Liver (tissue), 9 donors: ENCODE data around the gene HRC. TPM values are rescaled to one million over a fixed set of nuclear protein-coding genes. Genes with fewer than 3 reads are reported as not detected.

Experiments used
- DNase-seq: peaks from one replicate; pipeline ENCODE4 v3.0.0-alpha.2; 2017; ENCODE audit warnings: low spot score
- H3K27ac ChIP-seq, 2 donors: one replicate each; pipeline ENCODE4 v1.7.0; 2013; ENCODE audit warnings: inconsistent platforms in 2 of 2, low read length in 2 of 2, control low read depth in 1 of 2, low read depth in 1 of 2, mild to moderate bottlenecking in 1 of 2
- H3K27me3 ChIP-seq, 4 donors: one replicate each; pipeline versions ENCODE4 v1.6.1 to v1.7.0; 2013; ENCODE audit warnings: low read length in 3 of 4, inconsistent platforms in 1 of 4, mild to moderate bottlenecking in 1 of 4, moderate library complexity in 1 of 4; ENCODE audit not compliant: control insufficient read depth in 4 of 4, insufficient read depth in 4 of 4
- H3K36me3 ChIP-seq, 4 donors: one replicate each; pipeline versions ENCODE4 v1.6.1 to v1.7.0; 2013; ENCODE audit warnings: low read length in 3 of 4, mild to moderate bottlenecking in 3 of 4, low read depth in 1 of 4, moderate library complexity in 1 of 4; ENCODE audit not compliant: control insufficient read depth in 4 of 4, insufficient read depth in 3 of 4
- H3K4me1 ChIP-seq, 4 donors: one replicate each; pipeline versions ENCODE4 v1.6.1 to v1.7.0; 2013; ENCODE audit warnings: low read length in 3 of 4, mild to moderate bottlenecking in 3 of 4, moderate library complexity in 1 of 4; ENCODE audit not compliant: control insufficient read depth in 4 of 4, insufficient read depth in 4 of 4
- H3K4me3 ChIP-seq, 3 donors: one replicate each; pipeline versions ENCODE4 v1.6.1 to v1.7.0; 2013; ENCODE audit warnings: low read length in 3 of 3, control low read depth in 1 of 3, low read depth in 1 of 3, mild to moderate bottlenecking in 1 of 3
- H3K9ac ChIP-seq, 2 donors: one replicate each; pipeline ENCODE4 v1.7.0; 2013; ENCODE audit warnings: low read length in 2 of 2, mild to moderate bottlenecking in 2 of 2, moderate library complexity in 2 of 2, control low read depth in 1 of 2, low read depth in 1 of 2
- H3K9me3 ChIP-seq, 4 donors: one replicate each; pipeline versions ENCODE4 v1.6.1 to v1.7.0; 2013; ENCODE audit warnings: low read length in 3 of 4; ENCODE audit not compliant: control insufficient read depth in 4 of 4
- EGR1 ChIP-seq, 2 donors: IDR thresholded peaks; 2 replicates each; pipeline ENCODE4 v1.6.1; 2016 to 2018; ENCODE audit warnings: antibody characterized with exemption in 2 of 2, low read depth in 2 of 2
- FOXA1 ChIP-seq: IDR thresholded peaks from 2 replicates; pipeline ENCODE4 v1.6.1; 2016; ENCODE audit warnings: antibody characterized with exemption
- HNF4A ChIP-seq, 2 donors: conservative IDR thresholded peaks; 2 replicates each; pipeline ENCODE4 v1.6.1; 2016; ENCODE audit warnings: antibody characterized with exemption in 2 of 2, mild to moderate bottlenecking in 2 of 2
- JUND ChIP-seq, 2 donors: IDR thresholded peaks; 2 replicates each; pipeline ENCODE4 v1.6.1; 2016; ENCODE audit warnings: antibody characterized with exemption in 2 of 2
- NR2F2 ChIP-seq: IDR thresholded peaks from 2 replicates; pipeline ENCODE4 v1.6.1; 2016; ENCODE audit warnings: antibody characterized with exemption
- REST ChIP-seq: IDR thresholded peaks from 2 replicates; pipeline ENCODE4 v1.6.1; 2016; ENCODE audit warnings: antibody characterized with exemption, mild to moderate bottlenecking
- RXRA ChIP-seq, 2 donors: IDR thresholded peaks; 2 replicates each; pipeline ENCODE4 v1.6.1; 2017 to 2018; ENCODE audit warnings: antibody characterized with exemption in 2 of 2, mild to moderate bottlenecking in 1 of 2
- SP1 ChIP-seq: IDR thresholded peaks from 2 replicates; pipeline ENCODE4 v1.6.1; 2018; ENCODE audit warnings: antibody characterized with exemption, mild to moderate bottlenecking
- TAF1 ChIP-seq: conservative IDR thresholded peaks from 2 replicates; pipeline ENCODE4 v1.6.1; 2016; ENCODE audit warnings: antibody characterized with exemption, mild to moderate bottlenecking
- YY1 ChIP-seq: IDR thresholded peaks from 2 replicates; pipeline ENCODE4 v1.6.1; 2016; ENCODE audit warnings: antibody characterized with exemption, mild to moderate bottlenecking
- WGBS: extraction: QIAGEN DNeasy Blood & Tissue Kit; methylation state at CpG from one replicate; pipeline ENCODE4 v1.1.7; 2013; 5-methylcytosine and 5-hydroxymethylcytosine counted together
- polyA plus RNA-seq, 2 donors: library from polyadenylated mRNA; stranded (reverse) in 1 of 2; unstranded in 1 of 2; fragments of 200-250 nt in 1 of 2; fragments of >200 nt in 1 of 2; fragmentation: Nextera tagmentation in 1 of 2; extraction: Ambion mirVana in 1 of 2; gene quantifications; one replicate each; pipeline versions ENCODE4 v1.2.1 to v1.2.3, GENCODE V29; 2013 to 2015
- total RNA-seq, 2 donors: library from RNA; depleted of rRNA; stranded (reverse); fragments of >200 nt; gene quantifications; one replicate each; pipeline ENCODE4 v1.2.3, GENCODE V29; 2014
- TF ChIP-seq, protein P1 (sequence below): IDR thresholded peaks from 2 replicates; pipeline ENCODE4 v1.6.1; 2016; ENCODE audit warnings: antibody characterized with exemption
- TF ChIP-seq, protein P2 (sequence below): IDR thresholded peaks from 2 replicates; pipeline ENCODE4 v1.6.1; 2016; ENCODE audit warnings: antibody characterized with exemption
- donor health status: healthy.
- donor health status: healthy.
- donor health status: healthy.
- donor health status: healthy.
- donor health status: healthy.

The HRC gene
- total and polyA plus RNA-seq, 4 donors: 0.25 to 1.2 (median 0.84) TPM

DNA sequence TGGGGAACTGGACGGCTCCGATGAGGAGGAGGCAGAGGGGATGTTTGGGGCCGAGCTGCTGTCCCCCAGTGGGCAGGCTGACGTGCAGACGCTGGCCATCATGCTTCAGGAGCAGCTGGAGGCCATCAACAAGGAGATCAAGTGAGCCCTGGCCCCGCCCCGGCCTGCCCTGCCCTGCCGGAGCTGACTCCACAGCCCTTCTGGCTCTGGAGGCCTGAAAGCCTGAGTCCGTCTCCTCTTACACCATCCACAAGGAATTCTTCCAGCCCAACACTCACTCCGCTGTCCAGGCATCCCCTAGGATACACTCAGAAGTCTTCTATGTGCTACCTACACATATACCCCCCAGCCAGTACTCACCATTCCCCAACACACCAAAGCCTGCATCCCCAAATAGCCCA is 18.4 kb downstream of the HRC start:
- WGBS: 87% methylated on average over 10 of the region's 10 CpGs
- Histone ChIP-seq H3K9me3 (no peaks in the 10 kb centered on the region), H3K27ac (no peak overlapping the region), H3K4me3 (no peak overlapping the region), H3K9ac (no peak overlapping the region), H3K27me3 (peaks cover 0 to 8% (median 0%) of the 10 kb centered on the region in 4 donors), H3K36me3 (no peaks in the 10 kb centered on the region), H3K4me1 (peaks cover 0 to 5% (median 3%) of the 10 kb centered on the region in 4 donors)
- DNase-seq: no peak
- TF ChIP-seq, protein P1, sequence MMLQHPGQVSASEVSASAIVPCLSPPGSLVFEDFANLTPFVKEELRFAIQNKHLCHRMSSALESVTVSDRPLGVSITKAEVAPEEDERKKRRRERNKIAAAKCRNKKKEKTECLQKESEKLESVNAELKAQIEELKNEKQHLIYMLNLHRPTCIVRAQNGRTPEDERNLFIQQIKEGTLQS: no peak

GRCh38 chr19:49135686-49136085 is 19.5 kb downstream of the HRC start:
- H3K36me3 ChIP-seq: no peaks in the 10 kb centered on the region
- H3K4me1 ChIP-seq: peaks cover 0 to 5% (median 3%) of the 10 kb centered on the region in 4 donors

GRCh38 chr19:49133621-49134454 is 21.4 kb downstream of the HRC start:
- no peaks in the 10 kb centered on the region for H3K36me3 ChIP-seq
- H3K27me3 ChIP-seq: peaks cover 0 to 8% (median 0%) of the 10 kb centered on the region in 4 donors
- H3K9ac ChIP-seq: no peak overlapping the region
- no peaks in the 10 kb centered on the region for H3K9me3 ChIP-seq
- TF ChIP-seq, protein P2, sequence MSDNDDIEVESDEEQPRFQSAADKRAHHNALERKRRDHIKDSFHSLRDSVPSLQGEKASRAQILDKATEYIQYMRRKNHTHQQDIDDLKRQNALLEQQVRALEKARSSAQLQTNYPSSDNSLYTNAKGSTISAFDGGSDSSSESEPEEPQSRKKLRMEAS: no peak
- TF ChIP-seq JUND (IDR thresholded peaks at IDR 0.05): no peak
- no peak for TF ChIP-seq SP1
- TF ChIP-seq, protein P1: no peak
- no peak for TF ChIP-seq RXRA (IDR thresholded peaks at IDR 0.05)
- TF ChIP-seq REST: no peak
- TF ChIP-seq FOXA1: no peak
- TF ChIP-seq YY1: no peak
- no peak for TF ChIP-seq HNF4A (conservative IDR thresholded peaks at IDR 0.05)
- TF ChIP-seq EGR1 (IDR thresholded peaks at IDR 0.05; ENCODE audit: low read depth in 2 of 2): no peak
- no peak for TF ChIP-seq TAF1
- TF ChIP-seq NR2F2: no peak
- H3K4me1 ChIP-seq: peaks cover 0 to 5% (median 4%) of the 10 kb centered on the region in 4 donors
- peak overlapping the region in 1 of 3 donors; percentile 19 for H3K4me3 ChIP-seq
- DNase-seq: peak; percentile 80
- H3K27ac ChIP-seq: no peak overlapping the region
- 27% methylated on average over 42 of the region's 42 CpGs for WGBS

More at GRCh38 chr19:49135686-49136085, 19.5 kb downstream of the HRC start:
- TF ChIP-seq HNF4A (conservative IDR thresholded peaks at IDR 0.05) (no peak), YY1 (no peak), NR2F2 (no peak), RXRA (IDR thresholded peaks at IDR 0.05) (no peak)
- H3K9ac ChIP-seq: no peak overlapping the region
- H3K4me3 ChIP-seq: no peak overlapping the region
- no peaks in the 10 kb centered on the region for H3K9me3 ChIP-seq
- 88% methylated on average over 5 of the region's 5 CpGs for WGBS
- DNase-seq: no peak
- H3K27me3 ChIP-seq: peaks cover 0 to 8% (median 0%) of the 10 kb centered on the region in 4 donors
- no peak overlapping the region for H3K27ac ChIP-seq
